ENCODE measurements around the gene PARD3.

- no peak for TF ChIP-seq ZNF384 (IDR thresholded peaks at IDR 0.05)
- no peak for TF ChIP-seq ELF4 (IDR thresholded peaks at IDR 0.05)
- no peak for TF ChIP-seq FOXK2 (IDR thresholded peaks at IDR 0.05)
- TF ChIP-seq, protein P1, sequence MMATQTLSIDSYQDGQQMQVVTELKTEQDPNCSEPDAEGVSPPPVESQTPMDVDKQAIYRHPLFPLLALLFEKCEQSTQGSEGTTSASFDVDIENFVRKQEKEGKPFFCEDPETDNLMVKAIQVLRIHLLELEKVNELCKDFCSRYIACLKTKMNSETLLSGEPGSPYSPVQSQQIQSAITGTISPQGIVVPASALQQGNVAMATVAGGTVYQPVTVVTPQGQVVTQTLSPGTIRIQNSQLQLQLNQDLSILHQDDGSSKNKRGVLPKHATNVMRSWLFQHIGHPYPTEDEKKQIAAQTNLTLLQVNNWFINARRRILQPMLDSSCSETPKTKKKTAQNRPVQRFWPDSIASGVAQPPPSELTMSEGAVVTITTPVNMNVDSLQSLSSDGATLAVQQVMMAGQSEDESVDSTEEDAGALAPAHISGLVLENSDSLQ (IDR thresholded peaks at IDR 0.05): no peak
- no peak for TF ChIP-seq FOXM1 (IDR thresholded peaks at IDR 0.05; ENCODE audit: borderline replicate concordance)
These were observed 417.8 kb downstream of the PARD3 start for GRCh38 chr10:34397324-34397723.
